ENCODE data around the gene ADAMTSL2. TPM values are rescaled to one million over a fixed set of nuclear protein-coding genes. Genes with fewer than 3 reads are reported as not detected.

Gene ADAMTSL2
- polyA plus RNA-seq, 3 donors: 1.4 to 2.5 (median 1.9) TPM

- no peak for DNase-seq (ENCODE audit: extremely low read depth in 1 of 11, low read depth in 9 of 11, low spot score in 4 of 11)
These were observed 37.4 kb upstream of the ADAMTSL2 start for GRCh38 chr9:133496861-133497842.

- peak in 1 of 11 donors; percentile 53 for DNase-seq (ENCODE audit: extremely low read depth in 1 of 11, low read depth in 9 of 11, low spot score in 4 of 11)
These were observed 35.2 kb upstream of the ADAMTSL2 start for GRCh38 chr9:133499132-133499891.

GRCh38 chr9:133499892-133500270, 34.6 kb upstream of the ADAMTSL2 start:
- DNase-seq (ENCODE audit: extremely low read depth in 1 of 11, low read depth in 9 of 11, low spot score in 4 of 11): no peak

- no peak for DNase-seq (ENCODE audit: extremely low read depth in 1 of 11, low read depth in 9 of 11, low spot score in 4 of 11)
These were observed 32.4 kb upstream of the ADAMTSL2 start for GRCh38 chr9:133502112-133502511.

GRCh38 chr9:133505186-133505830, 29.2 kb upstream of the ADAMTSL2 start:
- DNase-seq (ENCODE audit: extremely low read depth in 1 of 11, low read depth in 9 of 11, low spot score in 4 of 11): no peak

- no peak for DNase-seq (ENCODE audit: extremely low read depth in 1 of 11, low read depth in 9 of 11, low spot score in 4 of 11)
These were observed 28.4 kb upstream of the ADAMTSL2 start for GRCh38 chr9:133505901-133506652.

- DNase-seq (ENCODE audit: extremely low read depth in 1 of 11, low read depth in 9 of 11, low spot score in 4 of 11): no peak
These were observed 27.9 kb upstream of the ADAMTSL2 start for GRCh38 chr9:133506653-133507038.

- DNase-seq (ENCODE audit: extremely low read depth in 1 of 11, low read depth in 9 of 11, low spot score in 4 of 11): no peak
These were observed 27.1 kb upstream of the ADAMTSL2 start for GRCh38 chr9:133507246-133507965.

GRCh38 chr9:133508046-133508445, 26.5 kb upstream of the ADAMTSL2 start:
- DNase-seq (ENCODE audit: extremely low read depth in 1 of 11, low read depth in 9 of 11, low spot score in 4 of 11): no peak

- peak in 7 of 11 donors; percentile 56 to 80 (median 70) for DNase-seq (ENCODE audit: extremely low read depth in 1 of 11, low read depth in 9 of 11, low spot score in 4 of 11)
These were observed 25.1 kb upstream of the ADAMTSL2 start for GRCh38 chr9:133509179-133510083.

- DNase-seq (ENCODE audit: extremely low read depth in 1 of 11, low read depth in 9 of 11, low spot score in 4 of 11): no peak
These were observed 23.5 kb upstream of the ADAMTSL2 start for GRCh38 chr9:133510926-133511505.

- no peak for DNase-seq (ENCODE audit: extremely low read depth in 1 of 11, low read depth in 9 of 11, low spot score in 4 of 11)
These were observed 22.9 kb upstream of the ADAMTSL2 start for GRCh38 chr9:133511607-133512006.

GRCh38 chr9:133512253-133513213, 22.0 kb upstream of the ADAMTSL2 start:
- no peak for DNase-seq (ENCODE audit: extremely low read depth in 1 of 11, low read depth in 9 of 11, low spot score in 4 of 11)

- no peak for DNase-seq (ENCODE audit: extremely low read depth in 1 of 11, low read depth in 9 of 11, low spot score in 4 of 11)
These were observed 21.0 kb upstream of the ADAMTSL2 start for GRCh38 chr9:133513214-133514100.

Measured in renal cortex interstitium (tissue), 11 donors.